GM21825 (cell line): Measurements from ENCODE around the gene KDM7A.
A peak's percentile ranks its signal among the peaks of the same experiment; 100 is the strongest.

Experiments
- ATAC-seq: cut with Tn5 transposase; IDR thresholded peaks from one replicate; pipeline ENCODE4 v1.9.1; 2021; ENCODE audit warnings: mild to moderate bottlenecking, moderate library complexity; ENCODE audit not compliant: unreplicated experiment

Gene KDM7A

DNA sequence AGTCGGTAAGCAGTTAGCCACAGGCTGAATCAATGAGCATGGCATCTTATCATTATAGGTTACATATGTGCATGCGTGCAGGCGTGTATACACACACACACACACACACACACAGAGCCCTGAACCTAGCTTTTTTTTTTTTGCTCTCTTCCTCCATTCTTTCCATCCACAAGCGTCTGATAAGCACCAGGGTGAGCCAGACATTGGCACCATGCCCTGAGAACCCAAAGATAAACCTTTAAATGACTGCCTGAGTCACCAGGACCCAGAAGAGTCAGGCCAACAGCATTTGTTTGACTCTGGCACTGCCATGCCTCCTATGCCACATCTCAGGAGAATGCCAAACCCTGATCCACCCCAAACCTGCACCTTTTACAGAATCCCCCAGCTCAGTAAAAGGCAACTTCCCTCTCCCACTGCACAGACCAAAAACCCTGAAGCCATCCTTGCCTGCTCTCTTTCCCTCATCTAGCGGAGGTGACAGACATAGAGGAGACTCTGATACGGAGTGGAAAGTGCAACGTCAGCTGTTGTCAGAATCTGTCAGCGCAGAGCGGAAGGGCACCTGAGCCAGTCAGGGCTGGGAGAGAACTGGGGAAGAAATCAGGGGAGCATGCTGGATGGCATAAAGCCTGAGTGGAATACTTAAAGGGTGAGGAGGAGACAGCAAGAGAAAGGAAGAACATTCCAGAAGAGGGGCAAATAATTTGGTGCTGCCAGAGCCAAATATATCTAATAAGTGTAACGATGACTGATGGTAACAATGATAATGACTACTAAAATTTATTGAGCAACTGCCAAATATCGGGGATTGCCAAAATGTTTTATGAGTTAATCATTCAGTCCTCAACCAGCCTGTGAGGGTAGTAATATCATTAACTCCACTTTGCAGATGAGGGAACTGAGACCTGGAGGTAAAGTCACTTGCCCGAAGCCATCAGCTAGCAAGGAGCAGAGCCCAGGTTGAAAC, 117.2 kb downstream of the KDM7A start:
- no peak for ATAC-seq

DNA sequence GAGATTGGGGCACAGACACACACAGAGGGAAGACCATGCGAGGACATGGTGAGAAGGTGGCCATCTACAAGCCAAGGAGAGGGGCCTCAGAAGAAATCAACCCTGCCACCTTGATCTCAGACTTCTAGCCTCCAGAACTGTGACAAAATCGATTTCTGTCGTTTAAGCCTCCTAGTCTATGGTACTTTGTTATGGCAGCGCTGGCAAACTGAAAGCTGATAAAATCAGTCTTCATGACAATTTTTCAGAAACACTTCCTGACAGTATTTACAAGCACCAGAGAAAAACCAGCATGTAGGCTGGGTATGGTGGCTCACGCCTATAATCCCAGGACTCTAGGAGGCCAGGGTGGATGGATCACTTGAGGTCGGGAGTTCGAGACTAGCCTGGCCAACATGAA, 118.3 kb downstream of the KDM7A start:
- no peak for ATAC-seq

GRCh38 chr7:140057143-140057535, 119.6 kb downstream of the KDM7A start:
- ATAC-seq, result no peak

- ATAC-seq, result no peak
These were observed 120.2 kb downstream of the KDM7A start for GRCh38 chr7:140056431-140057142.

DNA sequence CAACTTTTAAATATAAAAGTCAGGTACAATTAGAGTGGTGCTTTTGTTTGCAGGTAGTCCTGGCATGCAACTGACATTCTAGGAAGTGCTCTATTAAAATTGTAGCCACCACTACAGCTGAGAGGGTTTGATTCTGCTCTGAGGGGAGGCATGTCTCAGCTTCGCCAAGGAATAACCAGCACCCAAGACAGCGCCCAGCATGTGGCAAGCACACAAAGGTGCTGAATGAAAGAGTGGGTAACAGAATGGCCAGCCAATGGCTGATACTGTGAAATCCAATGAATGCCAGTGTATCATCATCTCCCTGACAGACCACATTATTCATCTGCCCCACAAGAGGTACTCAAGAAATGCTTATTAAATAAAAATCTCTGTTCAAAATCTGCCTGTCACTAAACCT, 121.0 kb downstream of the KDM7A start:
- no peak for ATAC-seq

- ATAC-seq, result no peak
These were observed 122.0 kb downstream of the KDM7A start for GRCh38 chr7:140054751-140055150.

- ATAC-seq, result peak; percentile 92
These were observed 122.8 kb downstream of the KDM7A start for GRCh38 chr7:140053812-140054539.

DNA sequence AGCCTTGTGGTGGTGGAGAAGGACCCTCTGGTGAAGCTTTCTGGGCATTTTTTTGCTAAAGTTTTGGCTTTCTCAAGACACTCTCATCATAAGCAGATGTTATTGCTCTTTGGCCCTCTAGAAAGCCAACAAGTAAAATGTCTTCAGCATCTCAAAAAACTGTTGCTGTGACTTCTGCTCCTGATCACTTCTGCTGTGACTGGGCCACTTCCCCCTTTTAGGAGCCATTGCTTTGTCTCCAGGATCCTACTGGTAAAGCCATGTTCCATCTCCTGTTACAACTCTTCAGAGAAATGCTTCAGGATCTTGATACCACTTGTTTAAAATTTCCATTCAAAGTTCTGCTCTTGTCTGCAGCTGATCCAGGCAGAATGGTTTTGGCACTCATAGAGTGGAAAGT, 125.0 kb downstream of the KDM7A start:
- no peak for ATAC-seq

DNA sequence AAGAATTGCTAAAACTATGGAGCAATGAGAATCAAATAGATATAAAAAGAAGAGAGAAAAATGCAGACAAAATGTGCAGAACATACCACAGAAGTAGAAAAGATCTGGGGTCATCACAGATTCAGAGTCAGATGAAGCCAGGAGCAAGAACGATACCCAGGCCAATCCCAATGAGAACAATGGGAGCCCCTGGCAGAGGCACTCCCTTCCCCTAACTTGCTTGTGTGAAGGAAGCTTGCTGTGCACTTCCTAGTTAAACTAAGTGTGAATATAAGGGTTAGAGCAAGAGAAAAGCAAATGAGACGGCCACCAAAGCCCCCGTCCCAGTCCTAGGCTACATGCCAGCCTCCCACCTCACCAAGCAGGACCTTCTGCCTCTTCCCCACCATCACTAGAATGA, 126.7 kb downstream of the KDM7A start:
- ATAC-seq, result no peak

DNA sequence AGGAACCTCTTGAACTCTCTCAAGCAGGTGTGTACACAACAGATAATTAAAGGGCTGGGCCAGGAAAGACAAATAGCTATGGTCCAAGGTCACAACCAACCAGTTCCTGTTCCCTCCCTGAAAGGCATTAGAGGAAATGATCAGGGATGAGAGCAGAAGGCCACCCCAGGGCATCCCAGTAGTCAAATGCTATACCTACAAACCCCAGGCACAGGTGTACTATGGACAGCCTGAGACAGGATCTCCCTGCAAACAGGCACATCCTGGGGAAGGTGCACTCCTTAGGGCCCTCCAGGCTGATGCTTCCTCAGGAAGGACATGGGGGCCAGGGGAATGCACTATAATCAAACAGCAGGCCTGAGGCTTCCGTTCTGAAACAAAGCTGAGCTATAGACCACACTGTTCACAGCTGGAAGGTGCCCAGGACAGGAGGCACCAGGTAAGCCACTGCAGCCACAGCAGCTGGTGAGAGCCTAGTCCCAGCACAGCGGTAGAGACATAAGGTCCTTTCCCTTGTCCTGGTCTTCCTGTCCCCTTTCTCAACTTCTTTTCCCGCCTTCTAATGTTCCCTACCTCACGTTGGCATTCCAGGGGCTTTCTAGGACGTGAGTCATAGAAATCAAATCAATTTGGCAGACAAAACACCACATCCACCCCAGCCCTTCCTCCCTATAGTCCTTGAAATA, 127.3 kb downstream of the KDM7A start:
- no peak for ATAC-seq

- no peak for ATAC-seq
These were observed 127.8 kb downstream of the KDM7A start for GRCh38 chr7:140048989-140049338.

- no peak for ATAC-seq
These were observed 128.6 kb downstream of the KDM7A start for GRCh38 chr7:140048138-140048537.

GRCh38 chr7:140047197-140047596, 129.6 kb downstream of the KDM7A start:
- no peak for ATAC-seq

- no peak for ATAC-seq
These were observed 131.1 kb downstream of the KDM7A start for GRCh38 chr7:140045697-140046096.

DNA sequence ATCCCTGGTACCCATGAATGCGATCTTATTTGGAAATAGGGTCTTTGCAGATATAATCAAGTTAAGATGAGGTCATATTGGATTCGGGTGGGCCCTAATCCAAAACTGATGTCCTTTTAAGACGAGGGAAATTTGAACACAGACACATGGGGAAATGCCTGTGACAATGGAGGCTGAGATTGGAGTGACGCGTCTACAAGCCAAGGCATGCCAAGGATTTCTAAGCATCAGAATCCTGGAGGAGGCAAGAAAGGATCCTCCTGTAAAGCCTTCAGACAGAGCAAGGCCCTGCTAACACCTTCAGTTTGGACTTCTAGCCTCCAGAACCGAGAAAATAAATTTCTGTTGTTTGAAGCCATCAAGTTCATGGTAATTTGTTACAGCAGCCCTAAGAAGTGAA, 132.5 kb downstream of the KDM7A start:
- no peak for ATAC-seq

DNA sequence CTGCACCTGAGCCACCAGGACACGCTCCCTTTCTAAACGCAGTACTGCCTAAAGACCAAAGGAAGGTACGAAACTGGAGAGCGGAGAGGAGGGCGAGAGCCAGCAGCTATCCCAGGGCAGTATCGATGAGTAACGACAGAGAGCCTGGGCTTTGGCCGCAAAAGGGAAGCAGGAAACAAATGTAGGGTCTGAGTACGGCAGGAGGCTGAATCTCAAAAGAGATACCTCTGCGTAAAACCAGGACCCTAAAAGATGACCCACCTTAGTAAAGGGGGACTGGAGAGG, 134.5 kb downstream of the KDM7A start:
- no peak for ATAC-seq

GRCh38 chr7:140041659-140042385, 135.0 kb downstream of the KDM7A start:
- ATAC-seq, result no peak

DNA sequence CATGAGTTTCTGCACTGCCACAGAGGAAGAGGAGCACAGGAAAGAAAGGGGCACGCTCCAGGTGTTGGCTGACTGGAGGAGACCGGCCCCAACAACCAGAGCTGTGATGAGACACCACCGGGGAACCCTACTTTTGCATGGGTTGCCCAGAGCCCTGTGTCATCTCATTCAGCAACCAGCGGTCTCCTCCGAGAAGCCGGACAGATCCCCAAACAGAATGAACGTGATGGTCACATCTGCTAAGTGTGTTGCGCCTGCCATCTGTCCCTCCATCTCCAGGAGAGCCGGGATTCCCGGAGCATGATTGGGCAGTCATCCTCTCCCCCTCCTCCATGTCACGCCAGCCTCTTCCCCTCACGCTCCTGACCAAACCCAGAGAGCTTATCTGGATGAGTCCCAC, 136.9 kb downstream of the KDM7A start:
- ATAC-seq, result no peak

DNA sequence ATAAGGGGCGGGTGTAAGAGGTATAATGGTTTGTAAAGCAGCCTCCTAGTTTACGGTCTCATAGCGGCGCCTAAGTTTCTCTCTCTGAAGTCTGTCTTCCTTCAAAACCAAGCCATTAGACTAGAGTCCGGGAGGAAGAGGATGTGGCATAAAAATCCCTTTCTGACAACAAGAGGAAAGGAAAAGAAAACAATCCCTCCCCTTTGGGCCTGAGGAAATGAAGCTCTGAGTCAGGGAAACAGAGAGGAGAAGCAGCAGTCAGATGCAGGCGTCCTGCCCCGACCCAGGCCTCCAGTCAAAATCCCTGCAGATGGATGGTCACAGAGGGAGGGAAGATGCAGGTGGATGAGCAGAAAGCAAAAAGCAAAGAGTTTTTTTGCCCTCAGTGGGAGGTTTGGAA, 137.7 kb downstream of the KDM7A start:
- ATAC-seq, result no peak

- peak; percentile 77 for ATAC-seq
These were observed 140.4 kb downstream of the KDM7A start for GRCh38 chr7:140036224-140036962.
